GM18867 (cell line): Measurements from ENCODE around the gene SH2B3.

ENCODE experiments used
- ATAC-seq: cut with Tn5 transposase; IDR thresholded peaks from one replicate; pipeline ENCODE4 v1.9.1; 2021; ENCODE audit warnings: mild to moderate bottlenecking, moderate library complexity; ENCODE audit not compliant: unreplicated experiment

Gene SH2B3

GRCh38 chr12:111408686-111409402 is 3.1 kb downstream of the SH2B3 start:
- ATAC-seq = no peak

- ATAC-seq = no peak
Observed at GRCh38 chr12:111409403-111409779, 3.7 kb downstream of the SH2B3 start.

- ATAC-seq = no peak
Observed at GRCh38 chr12:111409780-111410430, 4.2 kb downstream of the SH2B3 start.

GRCh38 chr12:111410431-111411184 is 4.9 kb downstream of the SH2B3 start:
- ATAC-seq = no peak

GRCh38 chr12:111411185-111411764 is 5.6 kb downstream of the SH2B3 start:
- ATAC-seq = no peak

- no peak for ATAC-seq
Observed at GRCh38 chr12:111412007-111412829, 6.5 kb downstream of the SH2B3 start.

GRCh38 chr12:111412830-111413441 is 7.2 kb downstream of the SH2B3 start:
- ATAC-seq = no peak

GRCh38 chr12:111413442-111414086 is 7.8 kb downstream of the SH2B3 start:
- ATAC-seq = no peak

GRCh38 chr12:111414711-111415252 is 9.1 kb downstream of the SH2B3 start:
- ATAC-seq = no peak

- ATAC-seq = no peak
Observed at GRCh38 chr12:111417290-111417689, 11.6 kb downstream of the SH2B3 start.

- ATAC-seq = no peak
Observed at GRCh38 chr12:111417784-111418593, 12.3 kb downstream of the SH2B3 start.

GRCh38 chr12:111418594-111418880 is 12.8 kb downstream of the SH2B3 start:
- no peak for ATAC-seq

GRCh38 chr12:111419784-111420183 is 14.1 kb downstream of the SH2B3 start:
- no peak for ATAC-seq

GRCh38 chr12:111420494-111420893 is 14.8 kb downstream of the SH2B3 start:
- no peak for ATAC-seq

GRCh38 chr12:111424189-111424792 is 18.6 kb downstream of the SH2B3 start:
- ATAC-seq = no peak

- no peak for ATAC-seq
Observed at GRCh38 chr12:111424793-111425251, 19.1 kb downstream of the SH2B3 start.

- no peak for ATAC-seq
Observed at GRCh38 chr12:111425655-111426054, 19.9 kb downstream of the SH2B3 start.
